HCT116 (cell line): ENCODE measurements around the gene SRRM2. TPM values are rescaled to one million over a fixed set of nuclear protein-coding genes. Genes with fewer than 3 reads are reported as not detected.

Experiments used
- ATAC-seq: fragments of 200-7000 bp; cut with Tn5 transposase; 2 replicates; pipeline ENCODE4 v1.9.1; 2020; ENCODE audit warnings: mild to moderate bottlenecking, moderate library complexity
- BruUV-seq: library from RNA; stranded (reverse); fragments of 400-500 nt; replicated peaks from 2 replicates; lab custom pipeline; 2021; lab: Mats Ljungman, UMichigan
- CTCF ChIA-PET: fragments of 300-600 bp; sonication (Branson Sonifier 250); formaldehyde crosslinking; loops from one replicate; lab custom pipeline; 2021; ENCODE audit warnings: antibody characterized with exemption; lab: Charles Lee
- POLR2A ChIA-PET: fragments of 300-600, 350-600 bp; sonication (Branson Sonifier 250); formaldehyde crosslinking; loops from one replicate; lab custom pipeline; 2021; ENCODE audit warnings: antibody characterized with exemption; lab: Charles Lee
- RAD21 ChIA-PET, 2 experiments: fragments of 300-600 bp; sonication (Branson Sonifier 250); formaldehyde crosslinking; loops; one replicate each; lab custom pipeline; 2023; ENCODE audit warnings: low total read pairs in 2 of 2; ENCODE audit not compliant: uncharacterized antibody in 2 of 2, unreplicated experiment in 2 of 2, low non-redundant PET in 1 of 2; lab: Charles Lee
- DNase-seq: peaks from one replicate; pipeline ENCODE4 v3.0.0-alpha.2; 2010; ENCODE audit warnings: low read depth, low spot score
- H2AFZ ChIP-seq: fragments of 200-600 bp; shearing (Covaris generic), sonication (generic); 2 replicates; pipeline ENCODE4 v1.6.1; 2017; ENCODE audit warnings: low read depth, mixed run types, mixed read lengths, antibody characterized with exemption, low read length; ENCODE audit not compliant: poor library complexity, severe bottlenecking
- H3K27ac ChIP-seq: 2 replicates; pipeline ENCODE4 v1.5.1; 2012; ENCODE audit warnings: low read depth, low read length
- H3K27me3 ChIP-seq: fragments of 200-600 bp; sonication (generic); 2 replicates; pipeline ENCODE4 v1.6.1; 2016; ENCODE audit warnings: mixed run types, low read length, mixed read lengths; ENCODE audit not compliant: insufficient read depth
- H3K36me3 ChIP-seq, 2 experiments: fragments of 200-500 bp in 1 of 2; fragments of 200-600 bp in 1 of 2; sonication (Bioruptor generic) in 1 of 2; sonication (generic) in 1 of 2; 2 replicates each; pipeline versions ENCODE4 v1.5.1 to v1.6.1; 2014 to 2016; ENCODE audit warnings: low read length in 2 of 2, inconsistent platforms in 1 of 2, mixed read lengths in 1 of 2, mixed run types in 1 of 2; ENCODE audit not compliant: insufficient read depth in 2 of 2, control insufficient read depth in 1 of 2
- H3K4me1 ChIP-seq, 2 experiments: fragments of 200-600 bp in 1 of 2; sonication (generic) in 1 of 2; 2 replicates each; pipeline versions ENCODE4 v1.5.1 to v1.6.1; 2012 to 2017; ENCODE audit warnings: low read length in 2 of 2, inconsistent platforms in 1 of 2, mild to moderate bottlenecking in 1 of 2, mixed read lengths in 1 of 2, mixed run types in 1 of 2, moderate library complexity in 1 of 2; ENCODE audit not compliant: insufficient read depth in 2 of 2, control insufficient read depth in 1 of 2
- H3K4me2 ChIP-seq: fragments of 200-600 bp; sonication (generic); 2 replicates; pipeline ENCODE4 v1.6.1; 2017; ENCODE audit warnings: mixed run types, low read length, mixed read lengths
- H3K4me3 ChIP-seq, 2 experiments: fragments of 200-600 bp in 1 of 2; sonication (generic) in 1 of 2; replicated peaks in 1 of 2; 2 replicates each; pipeline ENCODE4 v1.5.1; 2011 to 2016; ENCODE audit warnings: low read length in 2 of 2, control low read depth in 1 of 2, low read depth in 1 of 2, mild to moderate bottlenecking in 1 of 2, mixed read lengths in 1 of 2, mixed run types in 1 of 2
- H3K79me2 ChIP-seq: fragments of 200-600 bp; sonication (generic); 2 replicates; pipeline ENCODE4 v1.6.1; 2017; ENCODE audit warnings: mild to moderate bottlenecking, mixed run types, low read length, moderate library complexity, mixed read lengths; ENCODE audit not compliant: insufficient read depth
- H3K9ac ChIP-seq: fragments of 200-600 bp; sonication (generic); 2 replicates; pipeline ENCODE4 v1.6.1; 2016; ENCODE audit warnings: low read length, mixed read lengths
- H3K9me2 ChIP-seq: fragments of 200-600 bp; sonication (generic), shearing (Covaris generic); 2 replicates; pipeline ENCODE4 v1.6.1; 2017; ENCODE audit warnings: mixed run types, mild to moderate bottlenecking, moderate library complexity; ENCODE audit not compliant: insufficient read depth
- H3K9me3 ChIP-seq, 2 experiments: fragments of 200-500 bp in 1 of 2; fragments of 200-600 bp in 1 of 2; sonication (Bioruptor generic) in 1 of 2; sonication (generic) in 1 of 2; 2 replicates each; pipeline ENCODE4 v1.6.1; 2014 to 2017; ENCODE audit warnings: low read length in 2 of 2, mixed read lengths in 2 of 2, inconsistent platforms in 1 of 2, low read depth in 1 of 2, mild to moderate bottlenecking in 1 of 2, mixed run types in 1 of 2, moderate library complexity in 1 of 2; ENCODE audit not compliant: control insufficient read depth in 1 of 2, insufficient read depth in 1 of 2
- H4K20me1 ChIP-seq: fragments of 200-600 bp; sonication (generic), shearing (Covaris generic); 2 replicates; pipeline ENCODE4 v1.6.1; 2017; ENCODE audit warnings: mixed run types, mild to moderate bottlenecking, moderate library complexity; ENCODE audit not compliant: insufficient read depth
- CEBPB ChIP-seq: IDR thresholded peaks from 2 replicates; pipeline ENCODE4 v1.6.1; 2012; ENCODE audit warnings: low read depth
- EGR1 ChIP-seq: IDR thresholded peaks from 2 replicates; pipeline ENCODE4 v1.6.1; 2012; ENCODE audit warnings: low read depth
- EZH2phosphoT487 ChIP-seq: fragments of 200-600 bp; IDR thresholded peaks from 2 replicates; pipeline ENCODE4 v1.6.1; 2018; ENCODE audit warnings: antibody characterized with exemption, borderline replicate concordance
- FOSL1 ChIP-seq: IDR thresholded peaks from 2 replicates; pipeline ENCODE4 v1.6.1; 2012; ENCODE audit warnings: low read depth
- RAD21 ChIP-seq: IDR thresholded peaks from 2 replicates; pipeline ENCODE4 v1.6.1; 2012; ENCODE audit warnings: low read depth, mild to moderate bottlenecking
- SIN3A ChIP-seq: IDR thresholded peaks from 2 replicates; pipeline ENCODE4 v1.6.1; 2012; ENCODE audit warnings: low read depth
- SP1 ChIP-seq: IDR thresholded peaks from 2 replicates; pipeline ENCODE4 v1.6.1; 2012; ENCODE audit warnings: low read depth
- TCF7L2 ChIP-seq: IDR thresholded peaks from 2 replicates; pipeline ENCODE4 v1.7.0; 2011; ENCODE audit warnings: borderline replicate concordance, inconsistent platforms; ENCODE audit not compliant: insufficient read depth, insufficient read length; ENCODE audit errors: extremely low read depth
- YY1 ChIP-seq: IDR thresholded peaks from 2 replicates; pipeline ENCODE4 v1.6.1; 2011; ENCODE audit warnings: low read length, low read depth, moderate library complexity, mild to moderate bottlenecking; ENCODE audit not compliant: insufficient replicate concordance; ENCODE audit errors: extremely low read depth
- intact Hi-C: fragments of 100-400 bp; cut with micrococcal nuclease; formaldehyde crosslinking; loops from 2 replicates; pipeline ENCODE4 v1.10.0; 2022
- total RNA-seq: library from RNA; stranded (reverse); gene quantifications from one replicate; pipeline ENCODE4 v1.2.1, GENCODE V29; 2021; ENCODE audit not compliant: unreplicated experiment
- TF ChIP-seq, protein P1 (sequence below): IDR thresholded peaks from 2 replicates; pipeline ENCODE4 v1.6.1; 2012; ENCODE audit warnings: low read depth
- TF ChIP-seq, protein P2 (sequence below): IDR thresholded peaks from 2 replicates; pipeline ENCODE4 v1.6.1; 2012
- TF ChIP-seq, protein P3 (sequence below), 3 experiments: fragments of 200-600 bp in 1 of 3; sonication (generic) in 1 of 3; IDR thresholded peaks in 2 of 3; conservative IDR thresholded peaks in 1 of 3; 2 replicates each; pipeline ENCODE4 v1.5.1; 2012 to 2017; ENCODE audit warnings: low read depth in 2 of 3, low read length in 2 of 3, antibody characterized with exemption in 1 of 3, borderline replicate concordance in 1 of 3, control low read depth in 1 of 3, mild to moderate bottlenecking in 1 of 3, mixed read lengths in 1 of 3, mixed run types in 1 of 3, moderate library complexity in 1 of 3; ENCODE audit not compliant: insufficient read depth in 1 of 3
- TF ChIP-seq, protein P4 (sequence below): IDR thresholded peaks from 2 replicates; pipeline ENCODE4 v1.6.1; 2012

SRRM2 gene
- total RNA-seq, 1 experiment from 2014 or later = 541 TPM

DNA sequence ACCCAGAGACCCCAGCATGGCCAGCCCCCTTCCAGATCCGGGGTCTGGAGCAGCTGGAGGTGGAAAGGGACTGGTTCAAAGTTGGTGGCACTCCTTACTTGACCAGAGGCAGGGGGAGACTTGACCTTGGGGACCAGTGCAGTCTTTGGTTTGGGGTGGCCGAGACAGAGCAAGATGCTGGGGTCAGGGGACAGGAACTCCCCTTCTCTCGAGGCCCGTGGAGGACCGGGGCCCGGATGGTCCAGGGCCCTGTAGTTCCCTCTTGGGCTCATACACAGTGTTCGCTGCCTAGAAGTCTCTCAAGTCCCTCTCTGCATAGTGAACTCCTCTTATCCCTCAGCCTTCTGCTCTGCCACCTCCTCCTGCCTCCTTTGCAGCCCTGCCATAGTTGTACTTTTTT, 35.5 kb downstream of the SRRM2 start:
- no TSS peak for BruUV-seq
- Histone ChIP-seq H3K36me3 (no peaks in the 10 kb centered on the region), H3K4me1 (peaks cover 4 to 8% of the 10 kb centered on the region in 2 experiments; a peak in 3 of 4 replicates), H3K9me3 (no peaks in the 10 kb centered on the region), H3K27ac (no peak overlapping the region), H2AFZ (no peak overlapping the region), H3K27me3 (no peaks in the 10 kb centered on the region), H3K79me2 (no peaks in the 10 kb centered on the region), H4K20me1 (no peaks in the 10 kb centered on the region), H3K4me2 (no peak overlapping the region), H3K9ac (no peak overlapping the region), H3K4me3 (no peak overlapping the region), H3K9me2 (no peaks in the 10 kb centered on the region)
- POLR2A ChIA-PET = interaction anchor here (0.7 kb wide), 1 partner anchor 68 kb away, joined by 3 read pairs; no protein-coding TSS in a partner anchor
- no peak for ATAC-seq
- RAD21 ChIA-PET = no interaction called here
- CTCF ChIA-PET = no interaction called here
- intact Hi-C loops = no loop called here
- DNase-seq = no peak
- TF ChIP-seq TCF7L2 (no peak), SIN3A (no peak), CEBPB (no peak), YY1 (no peak), SP1 (no peak), FOSL1 (no peak), EGR1 (no peak), RAD21 (no peak), EZH2phosphoT487 (no peak)
- TF ChIP-seq, protein P1, sequence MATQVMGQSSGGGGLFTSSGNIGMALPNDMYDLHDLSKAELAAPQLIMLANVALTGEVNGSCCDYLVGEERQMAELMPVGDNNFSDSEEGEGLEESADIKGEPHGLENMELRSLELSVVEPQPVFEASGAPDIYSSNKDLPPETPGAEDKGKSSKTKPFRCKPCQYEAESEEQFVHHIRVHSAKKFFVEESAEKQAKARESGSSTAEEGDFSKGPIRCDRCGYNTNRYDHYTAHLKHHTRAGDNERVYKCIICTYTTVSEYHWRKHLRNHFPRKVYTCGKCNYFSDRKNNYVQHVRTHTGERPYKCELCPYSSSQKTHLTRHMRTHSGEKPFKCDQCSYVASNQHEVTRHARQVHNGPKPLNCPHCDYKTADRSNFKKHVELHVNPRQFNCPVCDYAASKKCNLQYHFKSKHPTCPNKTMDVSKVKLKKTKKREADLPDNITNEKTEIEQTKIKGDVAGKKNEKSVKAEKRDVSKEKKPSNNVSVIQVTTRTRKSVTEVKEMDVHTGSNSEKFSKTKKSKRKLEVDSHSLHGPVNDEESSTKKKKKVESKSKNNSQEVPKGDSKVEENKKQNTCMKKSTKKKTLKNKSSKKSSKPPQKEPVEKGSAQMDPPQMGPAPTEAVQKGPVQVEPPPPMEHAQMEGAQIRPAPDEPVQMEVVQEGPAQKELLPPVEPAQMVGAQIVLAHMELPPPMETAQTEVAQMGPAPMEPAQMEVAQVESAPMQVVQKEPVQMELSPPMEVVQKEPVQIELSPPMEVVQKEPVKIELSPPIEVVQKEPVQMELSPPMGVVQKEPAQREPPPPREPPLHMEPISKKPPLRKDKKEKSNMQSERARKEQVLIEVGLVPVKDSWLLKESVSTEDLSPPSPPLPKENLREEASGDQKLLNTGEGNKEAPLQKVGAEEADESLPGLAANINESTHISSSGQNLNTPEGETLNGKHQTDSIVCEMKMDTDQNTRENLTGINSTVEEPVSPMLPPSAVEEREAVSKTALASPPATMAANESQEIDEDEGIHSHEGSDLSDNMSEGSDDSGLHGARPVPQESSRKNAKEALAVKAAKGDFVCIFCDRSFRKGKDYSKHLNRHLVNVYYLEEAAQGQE = no peak
- TF ChIP-seq, protein P2, sequence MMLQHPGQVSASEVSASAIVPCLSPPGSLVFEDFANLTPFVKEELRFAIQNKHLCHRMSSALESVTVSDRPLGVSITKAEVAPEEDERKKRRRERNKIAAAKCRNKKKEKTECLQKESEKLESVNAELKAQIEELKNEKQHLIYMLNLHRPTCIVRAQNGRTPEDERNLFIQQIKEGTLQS = no peak
- TF ChIP-seq, protein P3, sequence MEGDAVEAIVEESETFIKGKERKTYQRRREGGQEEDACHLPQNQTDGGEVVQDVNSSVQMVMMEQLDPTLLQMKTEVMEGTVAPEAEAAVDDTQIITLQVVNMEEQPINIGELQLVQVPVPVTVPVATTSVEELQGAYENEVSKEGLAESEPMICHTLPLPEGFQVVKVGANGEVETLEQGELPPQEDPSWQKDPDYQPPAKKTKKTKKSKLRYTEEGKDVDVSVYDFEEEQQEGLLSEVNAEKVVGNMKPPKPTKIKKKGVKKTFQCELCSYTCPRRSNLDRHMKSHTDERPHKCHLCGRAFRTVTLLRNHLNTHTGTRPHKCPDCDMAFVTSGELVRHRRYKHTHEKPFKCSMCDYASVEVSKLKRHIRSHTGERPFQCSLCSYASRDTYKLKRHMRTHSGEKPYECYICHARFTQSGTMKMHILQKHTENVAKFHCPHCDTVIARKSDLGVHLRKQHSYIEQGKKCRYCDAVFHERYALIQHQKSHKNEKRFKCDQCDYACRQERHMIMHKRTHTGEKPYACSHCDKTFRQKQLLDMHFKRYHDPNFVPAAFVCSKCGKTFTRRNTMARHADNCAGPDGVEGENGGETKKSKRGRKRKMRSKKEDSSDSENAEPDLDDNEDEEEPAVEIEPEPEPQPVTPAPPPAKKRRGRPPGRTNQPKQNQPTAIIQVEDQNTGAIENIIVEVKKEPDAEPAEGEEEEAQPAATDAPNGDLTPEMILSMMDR (IDR thresholded peaks at IDR 0.05 in 2 of 3, conservative IDR thresholded peaks at IDR 0.05 in 1 of 3; ENCODE audit: borderline replicate concordance in 1 of 3, insufficient read depth in 1 of 3, low read depth in 2 of 3, low read length in 2 of 3) = no peak
- TF ChIP-seq, protein P4, sequence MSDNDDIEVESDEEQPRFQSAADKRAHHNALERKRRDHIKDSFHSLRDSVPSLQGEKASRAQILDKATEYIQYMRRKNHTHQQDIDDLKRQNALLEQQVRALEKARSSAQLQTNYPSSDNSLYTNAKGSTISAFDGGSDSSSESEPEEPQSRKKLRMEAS = no peak
